ENCODE results near the gene PARVA. TPM values are rescaled to one million over a fixed set of nuclear protein-coding genes. Genes with fewer than 3 reads are reported as not detected.

PARVA gene
- total and polyA plus RNA-seq, 2 of the 8 experiments (the other 6 are each of a cell fraction or from before 2014, with no cell fraction given) = 3.1 to 13.5 TPM

- TF ChIP-seq SRF (IDR thresholded peaks at IDR 0.05; ENCODE audit: low read depth, low read length) = no peak
- no peak for TF ChIP-seq SIN3A (conservative IDR thresholded peaks at IDR 0.05 in 1 of 2, IDR thresholded peaks at IDR 0.05 in 1 of 2; ENCODE audit: low read depth in 1 of 2, low read length in 2 of 2)
- no peak for TF ChIP-seq CHD1 (IDR thresholded peaks at IDR 0.05; ENCODE audit: low read depth, low read length)
These were observed 4.5 kb downstream of the PARVA start (continued) for GRCh38 chr11:12381875-12382274.

All from H1 (cell line).